Spleen (tissue), 7 donors: ENCODE measurements around the gene NEK1.

ENCODE experiments used
- POLR2AphosphoS5 ChIP-seq, 3 donors: sonication (generic); formaldehyde crosslinking; IDR thresholded peaks; one replicate each; pipeline ENCODE4 v1.5.1; 2017; ENCODE audit warnings: antibody characterized with exemption in 3 of 3
- TF ChIP-seq, protein P1 (sequence below), 11 experiments: fragments of 200-600 bp in 7 of 11; fragments of 450-650 bp in 4 of 11; sonication (generic) in 4 of 11; IDR thresholded peaks in 8 of 11; conservative IDR thresholded peaks in 3 of 11; 1 replicate in 7 of 11; 2 replicates in 4 of 11; pipeline versions ENCODE4 v1.4.0 to v1.8.0; 2016 to 2021; ENCODE audit warnings: antibody characterized with exemption in 11 of 11, inconsistent platforms in 4 of 11, mild to moderate bottlenecking in 1 of 11
- donor health status: DM: no; HTN: no; CAD: no; lungs with moderate emphysema.
- donor health status: DM: no; HTN: no; CAD: no.
- donor health status: DM: no; HTN: no; CAD: no.

GRCh38 chr4:169438057-169438480 is 174.3 kb downstream of the NEK1 start:
- TF ChIP-seq, protein P1, sequence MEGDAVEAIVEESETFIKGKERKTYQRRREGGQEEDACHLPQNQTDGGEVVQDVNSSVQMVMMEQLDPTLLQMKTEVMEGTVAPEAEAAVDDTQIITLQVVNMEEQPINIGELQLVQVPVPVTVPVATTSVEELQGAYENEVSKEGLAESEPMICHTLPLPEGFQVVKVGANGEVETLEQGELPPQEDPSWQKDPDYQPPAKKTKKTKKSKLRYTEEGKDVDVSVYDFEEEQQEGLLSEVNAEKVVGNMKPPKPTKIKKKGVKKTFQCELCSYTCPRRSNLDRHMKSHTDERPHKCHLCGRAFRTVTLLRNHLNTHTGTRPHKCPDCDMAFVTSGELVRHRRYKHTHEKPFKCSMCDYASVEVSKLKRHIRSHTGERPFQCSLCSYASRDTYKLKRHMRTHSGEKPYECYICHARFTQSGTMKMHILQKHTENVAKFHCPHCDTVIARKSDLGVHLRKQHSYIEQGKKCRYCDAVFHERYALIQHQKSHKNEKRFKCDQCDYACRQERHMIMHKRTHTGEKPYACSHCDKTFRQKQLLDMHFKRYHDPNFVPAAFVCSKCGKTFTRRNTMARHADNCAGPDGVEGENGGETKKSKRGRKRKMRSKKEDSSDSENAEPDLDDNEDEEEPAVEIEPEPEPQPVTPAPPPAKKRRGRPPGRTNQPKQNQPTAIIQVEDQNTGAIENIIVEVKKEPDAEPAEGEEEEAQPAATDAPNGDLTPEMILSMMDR (IDR thresholded peaks at IDR 0.05 in 8 of 11, conservative IDR thresholded peaks at IDR 0.05 in 3 of 11), result no peak
- no peak for TF ChIP-seq POLR2AphosphoS5 (IDR thresholded peaks at IDR 0.05)
